HepG2 (cell line): ENCODE measurements around the gene FAM222A. TPM values are rescaled to one million over a fixed set of nuclear protein-coding genes. Genes with fewer than 3 reads are reported as not detected.

Experiments used
- BCL3 ChIP-seq: sonication (generic); formaldehyde crosslinking; IDR thresholded peaks from 2 replicates; pipeline ENCODE4 v1.5.1; 2020; ENCODE audit warnings: mild to moderate bottlenecking, missing genetic modification reagents, moderate library complexity
- CENPBD1 ChIP-seq: sonication (generic); formaldehyde crosslinking; IDR thresholded peaks from 2 replicates; pipeline ENCODE4 v1.8.0; 2022; ENCODE audit warnings: missing genetic modification reagents, low read depth, mild to moderate bottlenecking, borderline replicate concordance
- CREB3 ChIP-seq: sonication (generic); formaldehyde crosslinking; IDR thresholded peaks from 2 replicates; pipeline ENCODE4 v1.5.0; 2020; ENCODE audit warnings: missing genetic modification reagents
- ELF1 ChIP-seq: sonication (generic); formaldehyde crosslinking; IDR thresholded peaks from 2 replicates; pipeline ENCODE4 v1.4.0; 2020; ENCODE audit warnings: missing genetic modification reagents
- GTF3A ChIP-seq: sonication (generic); formaldehyde crosslinking; conservative IDR thresholded peaks from 2 replicates; pipeline ENCODE4 v1.4.0; 2020; ENCODE audit warnings: mild to moderate bottlenecking, missing genetic modification reagents
- KAT2B ChIP-seq: fragments of 150-350 bp; IDR thresholded peaks from 2 replicates; pipeline ENCODE4 v1.6.1; 2014; ENCODE audit warnings: low read depth, low read length, borderline replicate concordance
- KAT7 ChIP-seq: IDR thresholded peaks from 2 replicates; pipeline ENCODE4 v1.6.1; 2018; ENCODE audit warnings: borderline replicate concordance, missing compliant biosample characterization
- KLF13 ChIP-seq: sonication (generic); formaldehyde crosslinking; IDR thresholded peaks from 2 replicates; pipeline ENCODE4 v1.4.0; 2020; ENCODE audit warnings: mild to moderate bottlenecking, missing genetic modification reagents
- MIER3 ChIP-seq: IDR thresholded peaks from 2 replicates; pipeline ENCODE4 v1.6.1; 2016; ENCODE audit warnings: missing compliant biosample characterization, borderline replicate concordance
- MTA1 ChIP-seq: sonication (generic); formaldehyde crosslinking; IDR thresholded peaks from 2 replicates; pipeline ENCODE4 v1.4.0; 2020; ENCODE audit warnings: missing genetic modification reagents, mild to moderate bottlenecking, borderline replicate concordance
- NR1H2 ChIP-seq: sonication (generic); formaldehyde crosslinking; IDR thresholded peaks from 2 replicates; pipeline ENCODE4 v1.8.1; 2022; ENCODE audit warnings: low read depth, missing genetic modification reagents, borderline replicate concordance
- PRPF4 ChIP-seq: fragments of 200-400 bp; formaldehyde crosslinking; IDR thresholded peaks from 2 replicates; pipeline ENCODE4 v1.6.1; 2016; ENCODE audit warnings: low read length, low read depth; ENCODE audit not compliant: poor library complexity, severe bottlenecking
- PTBP1 ChIP-seq: fragments of 200-400 bp; formaldehyde crosslinking; IDR thresholded peaks from 2 replicates; pipeline ENCODE4 v1.6.1; 2018; ENCODE audit warnings: low read length, low read depth; ENCODE audit not compliant: poor library complexity, severe bottlenecking
- REPIN1 ChIP-seq: sonication (generic); formaldehyde crosslinking; IDR thresholded peaks from 2 replicates; pipeline ENCODE4 v1.8.0; 2022; ENCODE audit warnings: missing genetic modification reagents, low read depth, mild to moderate bottlenecking, borderline replicate concordance
- RXRB ChIP-seq: IDR thresholded peaks from 2 replicates; pipeline ENCODE4 v1.6.1; 2016; ENCODE audit warnings: borderline replicate concordance, missing genetic modification reagents, missing compliant biosample characterization
- ZBTB7B ChIP-seq: sonication (generic); formaldehyde crosslinking; IDR thresholded peaks from 2 replicates; pipeline ENCODE4 v1.4.0; 2020; ENCODE audit warnings: missing genetic modification reagents
- ZNF256 ChIP-seq: sonication (generic); formaldehyde crosslinking; conservative IDR thresholded peaks from 2 replicates; pipeline ENCODE4 v1.4.0; 2020; ENCODE audit warnings: missing genetic modification reagents
- ZNF281 ChIP-seq: sonication (generic); formaldehyde crosslinking; IDR thresholded peaks from 2 replicates; pipeline ENCODE4 v1.4.0; 2020; ENCODE audit warnings: missing genetic modification reagents, borderline replicate concordance
- ZNF296 ChIP-seq: sonication (generic); formaldehyde crosslinking; conservative IDR thresholded peaks from 2 replicates; pipeline ENCODE4 v1.5.0; 2020; ENCODE audit warnings: mild to moderate bottlenecking, missing genetic modification reagents
- ZNF354B ChIP-seq: sonication (generic); formaldehyde crosslinking; IDR thresholded peaks from 2 replicates; pipeline ENCODE4 v1.8.0; 2022; ENCODE audit warnings: mild to moderate bottlenecking, missing genetic modification reagents
- ZNF414 ChIP-seq: sonication (generic); formaldehyde crosslinking; IDR thresholded peaks from 2 replicates; pipeline ENCODE4 v1.5.0; 2020; ENCODE audit warnings: missing genetic modification reagents
- ZNF530 ChIP-seq: sonication (generic); formaldehyde crosslinking; IDR thresholded peaks from 2 replicates; pipeline ENCODE4 v1.5.0; 2020; ENCODE audit warnings: low read depth, mild to moderate bottlenecking, missing genetic modification reagents
- ZNF564 ChIP-seq: sonication (generic); formaldehyde crosslinking; IDR thresholded peaks from 2 replicates; pipeline ENCODE4 v1.8.1; 2023; ENCODE audit warnings: mild to moderate bottlenecking, missing genetic modification reagents
- ZNF7 ChIP-seq: IDR thresholded peaks from 2 replicates; pipeline ENCODE4 v1.6.1; 2016; ENCODE audit warnings: missing biosample characterization, missing genetic modification reagents
- ZSCAN29 ChIP-seq: sonication (generic); formaldehyde crosslinking; conservative IDR thresholded peaks from 2 replicates; pipeline ENCODE4 v1.4.0; 2020; ENCODE audit warnings: mild to moderate bottlenecking, missing genetic modification reagents
- polyA plus RNA-seq, 8 experiments: library from polyadenylated mRNA; depleted of rRNA in 3 of 8; stranded (reverse) in 7 of 8; unstranded in 1 of 8; fragments of >200 nt; fragmentation: Illumina TruSeq in 4 of 8; extraction: Trizol in 4 of 8; gene quantifications; 2 replicates each; pipeline versions ENCODE4 v1.2.1 to v1.2.3, GENCODE V29; 2011 to 2016; ENCODE audit warnings: low read depth in 4 of 8, missing spikeins in 1 of 8, mixed read lengths in 1 of 8; ENCODE audit not compliant: insufficient read depth in 1 of 8
- total RNA-seq, 5 experiments: library from RNA; depleted of rRNA; stranded (reverse); fragments of >200 nt; fragmentation: Illumina TruSeq; extraction: Trizol; gene quantifications; 2 replicates each; pipeline ENCODE4 v1.2.3, GENCODE V29; 2016; ENCODE audit warnings: low read depth in 1 of 5

The FAM222A gene
- total and polyA plus RNA-seq, 2 of the 13 experiments (the other 11 are each of a cell fraction or from before 2014, with no cell fraction given) = 2.7 to 9.6 TPM

- TF ChIP-seq ZNF564 (CRISPR knock-in tag) (0 out of 2 replicates have a peak, but pooled peaks have one; percentile 26), KAT2B (no peak), ZNF354B (CRISPR knock-in tag) (no peak), ZNF7 (CRISPR knock-in tag) (no peak), CREB3 (no peak), PRPF4 (peak; percentile 98), REPIN1 (peak; percentile 22; the same call in 1 of the 2 replicates), MTA1 (CRISPR knock-in tag) (no peak), ZBTB7B (CRISPR knock-in tag) (peak; percentile 8; the same call in 1 of the 2 replicates), ZNF414 (no peak), ZNF281 (CRISPR knock-in tag) (peak; percentile 95), PTBP1 (no peak), ZSCAN29 (CRISPR knock-in tag) (no peak), KLF13 (CRISPR knock-in tag) (no peak), ZNF530 (no peak), NR1H2 (CRISPR knock-in tag) (no peak), ZNF256 (no peak), RXRB (CRISPR knock-in tag) (no peak), ELF1 (CRISPR knock-in tag) (no peak), ZNF296 (CRISPR knock-in tag) (no peak), KAT7 (CRISPR knock-in tag) (no peak), GTF3A (no peak), BCL3 (CRISPR knock-in tag) (no peak), CENPBD1 (CRISPR knock-in tag) (no peak), MIER3 (CRISPR knock-in tag) (no peak)
Observed at GRCh38 chr12:109714141-109714912, 702 bp downstream of the FAM222A start (continued).
